Measurements from ENCODE around the gene IFI16.

IFI16 gene

DNA sequence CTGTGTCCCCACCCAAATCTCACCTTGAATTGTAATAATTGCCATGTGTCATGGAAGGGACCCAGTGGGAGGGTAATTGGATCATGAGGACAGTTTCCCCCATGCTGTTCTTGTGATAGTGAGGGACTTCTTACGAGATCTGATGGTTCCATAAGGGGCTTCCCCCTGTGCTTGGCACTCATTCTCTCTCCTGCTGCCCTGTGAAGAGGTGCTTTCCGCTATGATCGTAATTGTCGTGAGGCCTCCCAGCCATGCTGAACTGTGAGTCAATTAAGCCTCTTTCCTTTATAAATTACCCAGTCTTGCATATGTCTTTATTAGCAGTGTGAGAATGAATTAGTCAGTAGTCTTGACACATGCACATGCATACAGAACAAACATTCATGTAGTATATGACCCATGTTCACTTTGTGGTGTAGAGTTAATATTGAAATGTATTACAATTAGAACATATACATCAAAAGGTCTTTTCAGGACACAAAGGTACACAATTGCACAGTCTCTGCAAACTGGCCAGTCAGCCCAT is 16.9 kb upstream of the IFI16 start:
- no peak overlapping the region for H3K4me3 ChIP-seq (ENCODE audit: low read depth, low read length)
- TF ChIP-seq, protein P1, sequence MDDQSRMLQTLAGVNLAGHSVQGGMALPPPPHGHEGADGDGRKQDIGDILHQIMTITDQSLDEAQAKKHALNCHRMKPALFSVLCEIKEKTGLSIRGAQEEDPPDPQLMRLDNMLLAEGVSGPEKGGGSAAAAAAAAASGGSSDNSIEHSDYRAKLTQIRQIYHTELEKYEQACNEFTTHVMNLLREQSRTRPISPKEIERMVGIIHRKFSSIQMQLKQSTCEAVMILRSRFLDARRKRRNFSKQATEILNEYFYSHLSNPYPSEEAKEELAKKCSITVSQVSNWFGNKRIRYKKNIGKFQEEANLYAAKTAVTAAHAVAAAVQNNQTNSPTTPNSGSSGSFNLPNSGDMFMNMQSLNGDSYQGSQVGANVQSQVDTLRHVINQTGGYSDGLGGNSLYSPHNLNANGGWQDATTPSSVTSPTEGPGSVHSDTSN (CRISPR knock-in tag; IDR thresholded peaks at IDR 0.05) = no peak
- no peak for TF ChIP-seq SP7 (tag by site-specific recombination; IDR thresholded peaks at IDR 0.05)
- TF ChIP-seq, protein P2, sequence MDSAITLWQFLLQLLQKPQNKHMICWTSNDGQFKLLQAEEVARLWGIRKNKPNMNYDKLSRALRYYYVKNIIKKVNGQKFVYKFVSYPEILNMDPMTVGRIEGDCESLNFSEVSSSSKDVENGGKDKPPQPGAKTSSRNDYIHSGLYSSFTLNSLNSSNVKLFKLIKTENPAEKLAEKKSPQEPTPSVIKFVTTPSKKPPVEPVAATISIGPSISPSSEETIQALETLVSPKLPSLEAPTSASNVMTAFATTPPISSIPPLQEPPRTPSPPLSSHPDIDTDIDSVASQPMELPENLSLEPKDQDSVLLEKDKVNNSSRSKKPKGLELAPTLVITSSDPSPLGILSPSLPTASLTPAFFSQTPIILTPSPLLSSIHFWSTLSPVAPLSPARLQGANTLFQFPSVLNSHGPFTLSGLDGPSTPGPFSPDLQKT (IDR thresholded peaks at IDR 0.05; ENCODE audit: borderline replicate concordance, low read depth, low read length) = no peak
- no peak for TF ChIP-seq SETDB1 (IDR thresholded peaks at IDR 0.05; ENCODE audit: insufficient read length, low read length)
- TF ChIP-seq, protein P3, sequence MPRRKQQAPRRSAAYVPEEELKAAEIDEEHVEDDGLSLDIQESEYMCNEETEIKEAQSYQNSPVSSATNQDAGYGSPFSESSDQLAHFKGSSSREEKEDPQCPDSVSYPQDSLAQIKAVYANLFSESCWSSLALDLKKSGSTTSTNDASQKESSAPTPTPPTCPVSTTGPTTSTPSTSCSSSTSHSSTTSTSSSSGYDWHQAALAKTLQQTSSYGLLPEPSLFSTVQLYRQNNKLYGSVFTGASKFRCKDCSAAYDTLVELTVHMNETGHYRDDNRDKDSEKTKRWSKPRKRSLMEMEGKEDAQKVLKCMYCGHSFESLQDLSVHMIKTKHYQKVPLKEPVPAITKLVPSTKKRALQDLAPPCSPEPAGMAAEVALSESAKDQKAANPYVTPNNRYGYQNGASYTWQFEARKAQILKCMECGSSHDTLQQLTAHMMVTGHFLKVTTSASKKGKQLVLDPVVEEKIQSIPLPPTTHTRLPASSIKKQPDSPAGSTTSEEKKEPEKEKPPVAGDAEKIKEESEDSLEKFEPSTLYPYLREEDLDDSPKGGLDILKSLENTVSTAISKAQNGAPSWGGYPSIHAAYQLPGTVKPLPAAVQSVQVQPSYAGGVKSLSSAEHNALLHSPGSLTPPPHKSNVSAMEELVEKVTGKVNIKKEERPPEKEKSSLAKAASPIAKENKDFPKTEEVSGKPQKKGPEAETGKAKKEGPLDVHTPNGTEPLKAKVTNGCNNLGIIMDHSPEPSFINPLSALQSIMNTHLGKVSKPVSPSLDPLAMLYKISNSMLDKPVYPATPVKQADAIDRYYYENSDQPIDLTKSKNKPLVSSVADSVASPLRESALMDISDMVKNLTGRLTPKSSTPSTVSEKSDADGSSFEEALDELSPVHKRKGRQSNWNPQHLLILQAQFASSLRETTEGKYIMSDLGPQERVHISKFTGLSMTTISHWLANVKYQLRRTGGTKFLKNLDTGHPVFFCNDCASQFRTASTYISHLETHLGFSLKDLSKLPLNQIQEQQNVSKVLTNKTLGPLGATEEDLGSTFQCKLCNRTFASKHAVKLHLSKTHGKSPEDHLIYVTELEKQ (tag by site-specific recombination; IDR thresholded peaks at IDR 0.05; ENCODE audit: borderline replicate concordance) = no peak
- no peak for TF ChIP-seq EGR2 (tag by site-specific recombination; IDR thresholded peaks at IDR 0.05; ENCODE audit: low read depth)
- TF ChIP-seq GLI4 (tag by site-specific recombination; IDR thresholded peaks at IDR 0.05) = no peak
- no peak for TF ChIP-seq ZNF175 (tag by site-specific recombination; IDR thresholded peaks at IDR 0.05)
- no peak for TF ChIP-seq ZNF555 (tag by site-specific recombination; conservative IDR thresholded peaks at IDR 0.05)
- no peak for TF ChIP-seq ZNF473 (tag by site-specific recombination; IDR thresholded peaks at IDR 0.05)
- no peak for TF ChIP-seq ZNF121 (tag by site-specific recombination; IDR thresholded peaks at IDR 0.05)
- TF ChIP-seq ZNF843 (tag by site-specific recombination; IDR thresholded peaks at IDR 0.05) = no peak
- CTCF ChIA-PET = no interaction called here
- H3K9me3 ChIP-seq (ENCODE audit: control insufficient read depth, insufficient read depth, low read depth, low read length) = no peaks in the 10 kb centered on the region
- no peaks in the 10 kb centered on the region for H3K36me3 ChIP-seq (ENCODE audit: control insufficient read depth in 2 of 2, insufficient read depth in 1 of 2, low read length in 2 of 2)
- POLR2A ChIA-PET = no interaction called here
- H3K4me1 ChIP-seq (ENCODE audit: control insufficient read depth, insufficient read depth, low read length) = no peaks in the 10 kb centered on the region
- no peak overlapping the region for H3K27ac ChIP-seq (ENCODE audit: extremely low read depth, low read depth, low read length)

DNA sequence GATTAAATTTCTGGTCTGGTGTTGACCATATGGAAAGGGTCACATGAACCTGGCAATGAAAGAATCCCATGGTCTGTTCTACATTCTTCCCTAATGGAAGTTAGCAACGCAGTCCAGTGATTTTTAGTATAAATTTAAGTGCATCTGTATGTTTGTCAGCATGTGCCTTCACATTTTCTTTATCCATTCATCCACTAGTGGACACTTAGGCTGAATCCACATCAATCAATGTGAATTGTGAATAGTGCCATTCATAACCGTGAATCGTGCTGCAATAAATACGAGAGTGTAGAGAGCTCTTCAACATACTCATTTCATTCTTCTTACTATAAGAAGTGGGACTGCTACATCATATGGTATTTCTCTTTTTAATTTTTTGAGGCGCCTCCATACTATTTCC is 12.7 kb upstream of the IFI16 start:
- H3K36me3 ChIP-seq (ENCODE audit: control insufficient read depth in 2 of 2, insufficient read depth in 1 of 2, low read length in 2 of 2) = no peaks in the 10 kb centered on the region
- H3K4me1 ChIP-seq (ENCODE audit: control insufficient read depth, insufficient read depth, low read length) = peaks cover 8% of the 10 kb centered on the region; the same call in 1 of the 2 replicates
- no peak overlapping the region for H3K27ac ChIP-seq (ENCODE audit: extremely low read depth, low read depth, low read length)
- CTCF ChIA-PET = interaction anchor here (0.6 to 2.3 kb wide), 2 partner anchors 793 to 863 kb away, joined by 5 to 10 read pairs; no protein-coding TSS in a partner anchor
- no peaks in the 10 kb centered on the region for H3K9me3 ChIP-seq (ENCODE audit: control insufficient read depth, insufficient read depth, low read depth, low read length)
- POLR2A ChIA-PET = no interaction called here
- no peak overlapping the region for H3K4me3 ChIP-seq (ENCODE audit: low read depth, low read length)
- TF ChIP-seq ZNF610 (tag by site-specific recombination; IDR thresholded peaks at IDR 0.05; ENCODE audit: borderline replicate concordance) (no peak), ZSCAN30 (tag by site-specific recombination; IDR thresholded peaks at IDR 0.05) (no peak), ZSCAN16 (tag by site-specific recombination; IDR thresholded peaks at IDR 0.05) (no peak), ZNF768 (tag by site-specific recombination; IDR thresholded peaks at IDR 0.05) (no peak)
- TF ChIP-seq, protein P4, sequence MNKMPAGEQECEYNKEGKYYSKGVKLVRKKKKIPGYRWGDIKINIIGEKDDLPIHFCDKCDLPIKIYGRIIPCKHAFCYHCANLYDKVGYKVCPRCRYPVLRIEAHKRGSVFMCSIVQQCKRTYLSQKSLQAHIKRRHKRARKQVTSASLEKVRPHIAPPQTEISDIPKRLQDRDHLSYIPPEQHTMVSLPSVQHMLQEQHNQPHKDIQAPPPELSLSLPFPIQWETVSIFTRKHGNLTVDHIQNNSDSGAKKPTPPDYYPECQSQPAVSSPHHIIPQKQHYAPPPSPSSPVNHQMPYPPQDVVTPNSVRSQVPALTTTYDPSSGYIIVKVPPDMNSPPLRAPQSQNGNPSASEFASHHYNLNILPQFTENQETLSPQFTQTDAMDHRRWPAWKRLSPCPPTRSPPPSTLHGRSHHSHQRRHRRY (tag by site-specific recombination; IDR thresholded peaks at IDR 0.05) = no peak
- TF ChIP-seq, protein P5, sequence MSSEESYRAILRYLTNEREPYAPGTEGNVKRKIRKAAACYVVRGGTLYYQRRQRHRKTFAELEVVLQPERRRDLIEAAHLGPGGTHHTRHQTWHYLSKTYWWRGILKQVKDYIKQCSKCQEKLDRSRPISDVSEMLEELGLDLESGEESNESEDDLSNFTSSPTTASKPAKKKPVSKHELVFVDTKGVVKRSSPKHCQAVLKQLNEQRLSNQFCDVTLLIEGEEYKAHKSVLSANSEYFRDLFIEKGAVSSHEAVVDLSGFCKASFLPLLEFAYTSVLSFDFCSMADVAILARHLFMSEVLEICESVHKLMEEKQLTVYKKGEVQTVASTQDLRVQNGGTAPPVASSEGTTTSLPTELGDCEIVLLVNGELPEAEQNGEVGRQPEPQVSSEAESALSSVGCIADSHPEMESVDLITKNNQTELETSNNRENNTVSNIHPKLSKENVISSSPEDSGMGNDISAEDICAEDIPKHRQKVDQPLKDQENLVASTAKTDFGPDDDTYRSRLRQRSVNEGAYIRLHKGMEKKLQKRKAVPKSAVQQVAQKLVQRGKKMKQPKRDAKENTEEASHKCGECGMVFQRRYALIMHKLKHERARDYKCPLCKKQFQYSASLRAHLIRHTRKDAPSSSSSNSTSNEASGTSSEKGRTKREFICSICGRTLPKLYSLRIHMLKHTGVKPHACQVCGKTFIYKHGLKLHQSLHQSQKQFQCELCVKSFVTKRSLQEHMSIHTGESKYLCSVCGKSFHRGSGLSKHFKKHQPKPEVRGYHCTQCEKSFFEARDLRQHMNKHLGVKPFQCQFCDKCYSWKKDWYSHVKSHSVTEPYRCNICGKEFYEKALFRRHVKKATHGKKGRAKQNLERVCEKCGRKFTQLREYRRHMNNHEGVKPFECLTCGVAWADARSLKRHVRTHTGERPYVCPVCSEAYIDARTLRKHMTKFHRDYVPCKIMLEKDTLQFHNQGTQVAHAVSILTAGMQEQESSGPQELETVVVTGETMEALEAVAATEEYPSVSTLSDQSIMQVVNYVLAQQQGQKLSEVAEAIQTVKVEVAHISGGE (tag by site-specific recombination; conservative IDR thresholded peaks at IDR 0.05; ENCODE audit: low read depth) = no peak
- TF ChIP-seq, protein P6, sequence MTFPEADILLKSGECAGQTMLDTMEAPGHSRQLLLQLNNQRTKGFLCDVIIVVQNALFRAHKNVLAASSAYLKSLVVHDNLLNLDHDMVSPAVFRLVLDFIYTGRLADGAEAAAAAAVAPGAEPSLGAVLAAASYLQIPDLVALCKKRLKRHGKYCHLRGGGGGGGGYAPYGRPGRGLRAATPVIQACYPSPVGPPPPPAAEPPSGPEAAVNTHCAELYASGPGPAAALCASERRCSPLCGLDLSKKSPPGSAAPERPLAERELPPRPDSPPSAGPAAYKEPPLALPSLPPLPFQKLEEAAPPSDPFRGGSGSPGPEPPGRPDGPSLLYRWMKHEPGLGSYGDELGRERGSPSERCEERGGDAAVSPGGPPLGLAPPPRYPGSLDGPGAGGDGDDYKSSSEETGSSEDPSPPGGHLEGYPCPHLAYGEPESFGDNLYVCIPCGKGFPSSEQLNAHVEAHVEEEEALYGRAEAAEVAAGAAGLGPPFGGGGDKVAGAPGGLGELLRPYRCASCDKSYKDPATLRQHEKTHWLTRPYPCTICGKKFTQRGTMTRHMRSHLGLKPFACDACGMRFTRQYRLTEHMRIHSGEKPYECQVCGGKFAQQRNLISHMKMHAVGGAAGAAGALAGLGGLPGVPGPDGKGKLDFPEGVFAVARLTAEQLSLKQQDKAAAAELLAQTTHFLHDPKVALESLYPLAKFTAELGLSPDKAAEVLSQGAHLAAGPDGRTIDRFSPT (tag by site-specific recombination; IDR thresholded peaks at IDR 0.05) = no peak
- TF ChIP-seq, protein P7, sequence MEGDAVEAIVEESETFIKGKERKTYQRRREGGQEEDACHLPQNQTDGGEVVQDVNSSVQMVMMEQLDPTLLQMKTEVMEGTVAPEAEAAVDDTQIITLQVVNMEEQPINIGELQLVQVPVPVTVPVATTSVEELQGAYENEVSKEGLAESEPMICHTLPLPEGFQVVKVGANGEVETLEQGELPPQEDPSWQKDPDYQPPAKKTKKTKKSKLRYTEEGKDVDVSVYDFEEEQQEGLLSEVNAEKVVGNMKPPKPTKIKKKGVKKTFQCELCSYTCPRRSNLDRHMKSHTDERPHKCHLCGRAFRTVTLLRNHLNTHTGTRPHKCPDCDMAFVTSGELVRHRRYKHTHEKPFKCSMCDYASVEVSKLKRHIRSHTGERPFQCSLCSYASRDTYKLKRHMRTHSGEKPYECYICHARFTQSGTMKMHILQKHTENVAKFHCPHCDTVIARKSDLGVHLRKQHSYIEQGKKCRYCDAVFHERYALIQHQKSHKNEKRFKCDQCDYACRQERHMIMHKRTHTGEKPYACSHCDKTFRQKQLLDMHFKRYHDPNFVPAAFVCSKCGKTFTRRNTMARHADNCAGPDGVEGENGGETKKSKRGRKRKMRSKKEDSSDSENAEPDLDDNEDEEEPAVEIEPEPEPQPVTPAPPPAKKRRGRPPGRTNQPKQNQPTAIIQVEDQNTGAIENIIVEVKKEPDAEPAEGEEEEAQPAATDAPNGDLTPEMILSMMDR (tag by site-specific recombination; IDR thresholded peaks at IDR 0.05) = no peak

All from HEK293 (cell line).